ENCODE data around the gene PKP3. TPM values are rescaled to one million over a fixed set of nuclear protein-coding genes. Genes with fewer than 3 reads are reported as not detected.

PKP3 gene
- total RNA-seq, 1 donor from 2014 or later, result 0.68 TPM

DNA sequence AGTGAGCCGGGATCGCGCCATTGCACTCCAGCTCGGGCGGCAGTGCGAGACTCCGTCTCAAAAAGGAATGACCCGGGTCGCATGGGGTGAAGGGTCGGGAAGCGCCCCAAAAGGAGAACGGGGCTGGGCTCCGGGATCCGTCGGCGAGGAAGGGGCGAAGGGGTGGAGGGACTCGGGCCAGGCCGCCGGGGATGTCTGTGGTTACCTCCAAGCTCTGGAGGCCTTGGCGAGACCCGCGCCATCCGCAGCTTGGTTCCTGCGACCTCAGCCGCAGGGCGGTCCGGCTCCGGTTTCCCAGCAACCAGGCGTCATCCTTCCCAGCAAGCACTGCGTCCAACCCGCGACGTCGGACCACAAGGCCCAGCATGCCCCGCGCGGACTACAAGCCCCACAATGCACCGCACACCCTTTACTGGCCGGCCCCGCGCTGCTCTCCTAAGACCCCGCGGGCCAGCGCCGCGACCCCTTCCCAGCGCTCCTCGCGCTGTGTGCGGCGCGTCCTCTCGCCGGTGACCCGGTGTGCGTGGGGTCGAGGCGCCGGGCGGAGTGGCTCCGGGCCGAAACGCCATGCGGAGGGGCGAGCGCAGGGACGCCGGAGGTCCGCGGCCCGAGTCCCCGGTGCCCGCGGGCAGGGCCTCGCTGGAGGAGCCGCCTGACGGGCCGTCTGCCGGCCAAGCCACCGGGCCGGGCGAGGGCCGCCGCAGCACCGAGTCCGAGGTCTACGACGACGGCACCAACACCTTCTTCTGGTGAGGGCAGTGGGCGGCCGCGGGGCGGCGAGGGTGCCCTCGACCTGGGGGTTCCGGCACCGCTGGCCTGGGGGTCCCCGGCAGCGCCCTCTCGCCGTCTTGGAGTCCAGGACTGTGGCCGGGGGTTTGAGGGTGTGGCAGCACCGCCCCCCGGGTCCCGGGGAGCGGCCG lies 56.1 kb downstream of the PKP3 start, which contains the start of gene PTDSS2:
Gene PTDSS2 (plus strand): TSS at position 391 of the 920 bp plus-strand sequence. CDS start 177 bp downstream, at position 568.
- peak; percentile 98 for DNase-seq

DNA sequence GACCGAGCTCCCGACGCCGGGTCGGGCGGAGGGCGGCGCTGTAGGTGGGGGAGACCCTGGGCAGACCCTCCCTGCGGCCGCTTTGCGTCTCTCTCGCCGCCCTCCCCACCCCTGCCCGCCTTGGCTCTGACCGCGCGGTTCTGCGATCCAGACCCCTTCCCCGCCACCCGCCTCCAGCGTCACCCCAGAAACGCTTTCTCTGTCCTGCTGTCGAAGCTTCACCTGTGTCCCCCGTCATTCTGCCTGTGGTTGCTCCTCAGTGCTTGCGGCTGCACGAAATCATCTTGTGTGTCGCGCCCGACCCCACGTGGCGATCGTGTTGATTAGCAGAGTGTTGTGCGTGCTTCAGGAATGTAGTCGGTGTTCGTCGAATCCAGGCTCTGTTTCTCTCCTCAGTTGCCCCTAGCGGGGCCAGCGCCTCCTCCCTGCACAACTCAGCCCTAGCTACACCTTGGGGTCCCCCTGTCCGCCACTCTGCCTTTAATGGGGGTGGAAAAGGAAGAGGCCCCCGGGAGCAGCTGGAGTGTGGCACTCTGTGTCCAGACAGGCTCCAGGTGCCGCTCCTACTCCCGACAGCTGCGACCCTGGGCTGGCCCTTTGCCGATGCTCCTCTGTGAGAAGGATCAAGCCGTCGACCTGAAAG lies 56.9 kb downstream of the PKP3 start:
- peak; percentile 88 for DNase-seq

- DNase-seq, result no peak
Observed at GRCh38 chr11:451738-452137, 57.7 kb downstream of the PKP3 start.

DNA sequence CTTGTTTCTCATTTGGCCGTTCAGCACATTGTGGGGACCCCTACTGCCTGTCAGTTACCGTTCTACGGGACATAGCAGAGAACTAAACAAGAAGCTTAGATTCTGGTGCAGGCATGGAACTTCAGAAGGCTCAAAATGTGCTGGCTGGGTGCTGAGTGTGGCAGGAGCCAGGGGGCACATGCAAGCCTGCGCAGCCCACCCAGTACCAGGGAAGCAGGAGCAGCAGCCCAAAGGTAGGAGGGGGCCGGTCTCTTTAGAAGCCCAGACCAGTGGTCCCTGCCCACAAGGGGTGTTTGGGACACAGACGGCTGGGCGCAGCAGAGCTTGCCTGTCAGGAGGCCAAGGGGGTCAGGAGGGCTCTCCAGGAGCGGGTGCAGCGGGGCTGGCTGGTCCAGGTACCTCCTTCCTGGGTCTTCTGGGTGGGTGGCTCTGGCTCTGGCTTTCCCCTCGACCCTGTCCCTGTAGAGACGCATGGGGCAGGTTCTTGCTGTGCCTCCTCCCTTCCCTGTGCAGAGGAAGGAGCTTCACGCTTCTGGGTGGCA lies 58.3 kb downstream of the PKP3 start:
- DNase-seq, result no peak

DNA sequence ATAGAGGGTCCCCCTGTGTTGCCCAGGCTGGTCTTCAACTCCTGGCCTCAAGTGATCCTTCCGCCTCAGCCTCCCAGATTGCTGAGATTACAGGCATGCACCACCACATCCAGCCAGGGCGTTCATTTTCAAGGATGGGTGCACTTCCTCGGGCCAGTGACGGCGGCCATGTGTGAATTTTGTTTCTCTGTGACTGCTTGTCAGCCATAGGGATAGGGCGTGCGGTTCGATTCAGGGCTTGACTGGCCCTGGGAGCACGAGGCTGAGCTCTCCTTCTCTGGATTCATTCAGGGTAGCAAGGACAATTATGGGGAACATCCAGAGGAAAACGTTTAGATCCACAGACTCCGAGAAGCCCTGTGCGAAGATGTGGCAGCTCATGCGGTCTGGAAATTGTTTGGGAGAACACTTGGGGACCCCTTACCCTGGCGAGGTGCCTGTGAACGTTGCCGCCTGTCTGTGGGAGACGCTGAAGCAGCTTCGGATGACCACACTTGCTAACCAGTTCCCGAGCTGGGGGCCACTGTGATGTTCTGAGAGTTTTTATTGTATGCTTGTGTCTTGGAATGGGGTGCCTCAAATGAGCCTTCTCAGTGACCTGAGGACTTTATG lies 59.0 kb downstream of the PKP3 start:
- DNase-seq, result no peak

- DNase-seq, result no peak
Observed at GRCh38 chr11:453564-453963, 59.6 kb downstream of the PKP3 start.

DNA sequence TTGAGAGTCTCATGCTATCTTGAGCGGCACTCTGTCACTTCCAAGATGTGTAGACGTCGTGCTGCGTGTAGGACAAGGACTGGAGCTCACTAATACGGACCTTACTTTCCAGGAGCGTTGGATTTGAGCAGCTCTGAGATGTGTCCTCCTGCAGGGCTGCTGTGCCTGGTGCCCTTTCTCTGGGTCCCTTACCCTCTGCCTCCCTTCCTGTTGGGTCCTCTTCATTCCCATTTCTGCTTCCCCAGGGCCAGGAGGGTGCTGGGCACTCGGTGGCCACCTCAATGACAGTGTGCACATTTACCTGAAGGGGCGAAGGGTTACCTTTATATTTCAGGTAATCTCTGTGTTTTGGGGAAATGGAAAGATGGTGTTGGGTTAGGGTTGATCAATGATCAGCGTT lies 60.0 kb downstream of the PKP3 start:
- DNase-seq, result no peak

Other genes starting within 250 kb of the PKP3 start
- gene SCGB1C1, start 201.1 kb upstream of the PKP3 start, total RNA-seq, result not detected in 2 replicates
- gene BET1L, start 186.8 kb upstream of the PKP3 start, total RNA-seq, result 13.4 and 17.3 TPM in 2 replicates
- gene RIC8A, start 186.5 kb upstream of the PKP3 start, total RNA-seq, result 127 and 140 TPM in 2 replicates
- 7.1 and 9.0 TPM in 2 replicates for gene SIRT3, start 157.9 kb upstream of the PKP3 start, total RNA-seq
- 160 and 183 TPM in 2 replicates for gene PSMD13, start 157.2 kb upstream of the PKP3 start, total RNA-seq
- not detected in 2 replicates for gene NLRP6, start 115.8 kb upstream of the PKP3 start, total RNA-seq
- gene PGGHG, start 105.1 kb upstream of the PKP3 start, total RNA-seq, result 15.1 and 28.4 TPM in 2 replicates
- gene IFITM5, start 94.7 kb upstream of the PKP3 start, total RNA-seq, result not detected in 2 replicates
- gene IFITM2, start 86.4 kb upstream of the PKP3 start, total RNA-seq, result 69.8 and 135 TPM in 2 replicates
- 0.37 and 3.4 TPM in 2 replicates for gene IFITM1, start 80.2 kb upstream of the PKP3 start, total RNA-seq
- 41.4 and 80.2 TPM in 2 replicates for gene IFITM3, start 73.3 kb upstream of the PKP3 start, total RNA-seq
- gene B4GALNT4, start 24.7 kb upstream of the PKP3 start, total RNA-seq, result 0.42 and 5.6 TPM in 2 replicates
- gene SIGIRR, start 20.8 kb downstream of the PKP3 start, total RNA-seq, result 43.2 and 52.2 TPM in 2 replicates
- 0.42 and 10.7 TPM in 2 replicates for gene ANO9, start 47.8 kb downstream of the PKP3 start, total RNA-seq
- gene PTDSS2, start 56.1 kb downstream of the PKP3 start, total RNA-seq, result 34.5 and 50.2 TPM in 2 replicates
- gene RNH1, start 113.0 kb downstream of the PKP3 start, total RNA-seq, result 257 and 310 TPM in 2 replicates
- gene HRAS, start 141.4 kb downstream of the PKP3 start, total RNA-seq, result 51.6 and 70.2 TPM in 2 replicates
- 0.56 and 0.68 TPM in 2 replicates for gene LRRC56, start 143.3 kb downstream of the PKP3 start, total RNA-seq
- gene LMNTD2, start 166.5 kb downstream of the PKP3 start, total RNA-seq, result 1.3 and 2.6 TPM in 2 replicates
- 21.3 and 25.2 TPM in 2 replicates for gene RASSF7, start 166.8 kb downstream of the PKP3 start, total RNA-seq
- 27.7 and 31.4 TPM in 2 replicates for gene PHRF1, start 182.3 kb downstream of the PKP3 start, total RNA-seq
- gene IRF7, start 221.7 kb downstream of the PKP3 start, total RNA-seq, result 16.8 and 24.2 TPM in 2 replicates
- not detected in 2 replicates for gene CDHR5, start 230.7 kb downstream of the PKP3 start, total RNA-seq
- not detected in 2 replicates for gene SCT, start 233.0 kb downstream of the PKP3 start, total RNA-seq
- under 0.01 TPM in 1 of 2 replicates, not detected in the other for gene DRD4, start 243.1 kb downstream of the PKP3 start, total RNA-seq